GM19099 (cell line): ENCODE results near the gene AMFR.

ENCODE experiments used
- POLR2A ChIP-seq: IDR thresholded peaks from 3 replicates; pipeline ENCODE4 v1.6.1; 2011; ENCODE audit warnings: low read depth; ENCODE audit not compliant: insufficient read length; ENCODE audit errors: extremely low read depth

AMFR gene

GRCh38 chr16:56357241-56357764, 68.0 kb downstream of the AMFR start:
- TF ChIP-seq POLR2A = no peak

GRCh38 chr16:56356276-56357240, 68.8 kb downstream of the AMFR start:
- TF ChIP-seq POLR2A = no peak

- TF ChIP-seq POLR2A = no peak
Observed at GRCh38 chr16:56355786-56356275, 69.5 kb downstream of the AMFR start.

GRCh38 chr16:56355221-56355620, 70.1 kb downstream of the AMFR start:
- no peak for TF ChIP-seq POLR2A

- TF ChIP-seq POLR2A = no peak
Observed at GRCh38 chr16:56354746-56355145, 70.6 kb downstream of the AMFR start.

- no peak for TF ChIP-seq POLR2A
Observed at GRCh38 chr16:56354016-56354415, 71.3 kb downstream of the AMFR start.

GRCh38 chr16:56353054-56353921, 72.1 kb downstream of the AMFR start:
- TF ChIP-seq POLR2A = no peak

GRCh38 chr16:56352351-56353053, 72.8 kb downstream of the AMFR start:
- no peak for TF ChIP-seq POLR2A

- TF ChIP-seq POLR2A = no peak
Observed at GRCh38 chr16:56351481-56351880, 73.9 kb downstream of the AMFR start.

GRCh38 chr16:56350491-56351405, 74.6 kb downstream of the AMFR start:
- TF ChIP-seq POLR2A = no peak

GRCh38 chr16:56349711-56350161, 75.6 kb downstream of the AMFR start:
- TF ChIP-seq POLR2A = no peak

- TF ChIP-seq POLR2A = no peak
Observed at GRCh38 chr16:56349086-56349415, 76.3 kb downstream of the AMFR start.
